Fibroblast of villous mesenchyme (primary cell): Measurements from ENCODE around the gene CACNA2D2. TPM values are rescaled to one million over a fixed set of nuclear protein-coding genes. Genes with fewer than 3 reads are reported as not detected.

Source experiments
- DNase-seq: peaks from one replicate; pipeline ENCODE4 v3.0.0-alpha.2; 2010; ENCODE audit warnings: low read depth
- H3K4me3 ChIP-seq: 2 replicates; pipeline ENCODE4 v1.5.1; 2011; ENCODE audit warnings: low read depth, mild to moderate bottlenecking, low read length
- CTCF ChIP-seq: IDR thresholded peaks from 2 replicates; pipeline ENCODE4 v1.5.1; 2012; ENCODE audit warnings: low read depth, mild to moderate bottlenecking, low read length; ENCODE audit not compliant: insufficient read depth
- total RNA-seq: library from RNA; depleted of rRNA; stranded (reverse); fragments of >200 nt; gene quantifications from 2 replicates; pipeline ENCODE4 v1.2.3, GENCODE V29; 2012

CACNA2D2 gene
- total RNA-seq, 1 donor = not detected

GRCh38 chr3:50450209-50450921 lies 53.1 kb downstream of the CACNA2D2 start:
- DNase-seq = peak; percentile 12
- TF ChIP-seq CTCF = no peak
- no peak overlapping the region for H3K4me3 ChIP-seq

DNA sequence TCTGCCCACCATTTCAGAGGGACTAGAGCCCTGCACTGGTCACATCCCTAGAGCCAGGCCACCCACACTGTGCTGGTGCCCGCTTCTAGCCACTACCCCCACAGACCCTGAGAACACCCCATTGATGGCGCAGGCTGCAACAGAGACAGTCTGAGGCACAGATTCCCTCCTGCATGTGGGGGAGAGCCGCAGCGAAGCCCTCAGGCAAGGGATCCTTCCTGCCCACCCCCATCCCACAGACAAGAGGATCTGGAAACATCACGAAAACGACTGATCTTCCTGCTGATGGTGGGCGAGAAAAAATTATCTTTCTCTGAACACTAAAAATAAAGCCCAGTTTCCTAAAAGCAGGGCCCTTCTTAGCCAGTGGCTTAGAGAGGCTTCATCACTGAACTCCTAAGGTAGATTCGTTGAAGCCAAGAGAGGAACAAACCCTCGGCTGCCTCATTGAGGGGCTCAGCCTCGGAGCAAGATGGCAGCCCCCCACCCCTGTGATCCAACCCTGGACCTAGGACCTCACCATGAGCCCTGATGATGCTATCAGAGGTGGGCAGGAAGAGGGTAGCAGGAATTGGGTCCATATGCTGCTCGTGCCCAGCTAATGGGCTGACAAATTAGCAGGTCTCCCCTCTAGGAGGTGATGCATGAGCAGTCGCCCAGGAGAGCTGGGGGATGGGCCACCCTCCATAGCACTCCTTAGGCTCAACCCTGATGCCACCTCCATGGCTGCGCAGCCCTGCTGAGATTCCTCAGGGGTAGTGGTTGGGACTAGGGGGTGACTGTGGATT lies 54.5 kb downstream of the CACNA2D2 start:
- no peak overlapping the region for H3K4me3 ChIP-seq
- TF ChIP-seq CTCF = no peak
- no peak for DNase-seq

DNA sequence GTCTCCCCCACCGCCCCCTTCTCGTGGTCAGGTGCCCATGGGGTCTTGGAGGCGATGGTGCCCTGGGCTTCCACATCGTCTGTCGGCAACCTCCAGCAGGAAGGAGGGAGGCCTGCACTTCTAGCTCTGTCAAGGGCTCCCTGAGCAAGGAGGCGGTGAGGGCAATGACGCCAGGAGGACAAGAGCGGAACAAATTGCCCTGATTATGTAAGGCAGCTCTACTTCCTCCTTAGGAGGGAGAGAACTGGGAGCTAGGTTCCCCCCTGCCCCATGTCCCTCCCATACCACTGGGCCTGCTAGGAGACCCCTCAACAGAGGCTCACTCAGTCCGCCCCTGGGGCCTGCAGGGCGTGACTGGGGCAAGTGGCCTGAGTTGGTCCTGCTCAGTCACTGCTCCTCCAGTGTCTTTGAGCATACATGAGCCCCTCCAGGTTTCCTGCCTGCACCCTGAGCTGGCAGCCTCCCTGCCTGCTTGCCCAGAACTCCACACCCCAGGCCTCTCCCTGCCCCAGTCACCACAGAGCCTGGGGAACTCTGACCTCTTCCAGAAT lies 56.1 kb downstream of the CACNA2D2 start:
- no peak for DNase-seq
- no peak overlapping the region for H3K4me3 ChIP-seq
- no peak for TF ChIP-seq CTCF

DNA sequence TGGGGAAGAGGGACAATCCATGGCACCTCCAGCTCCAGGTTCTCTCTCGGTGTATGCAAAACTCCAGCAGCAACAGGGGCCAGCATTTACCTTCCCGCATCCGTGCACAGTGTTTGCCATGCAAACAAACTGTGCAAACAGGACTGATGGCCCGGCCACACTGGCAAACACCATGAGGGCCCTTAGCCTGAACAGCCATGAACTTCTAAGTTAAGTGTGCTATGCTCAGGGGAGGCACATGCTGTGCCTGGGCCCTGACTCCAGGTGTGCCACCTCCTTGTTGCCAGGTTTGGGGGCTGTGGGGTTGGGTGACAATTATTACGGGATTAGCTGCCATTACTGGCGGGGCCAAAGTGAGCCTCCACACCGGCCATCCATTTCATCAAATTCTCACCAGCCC lies 57.5 kb downstream of the CACNA2D2 start:
- no peak for DNase-seq
- TF ChIP-seq CTCF = no peak
- no peak overlapping the region for H3K4me3 ChIP-seq

GRCh38 chr3:50444782-50445181 lies 58.7 kb downstream of the CACNA2D2 start:
- DNase-seq = no peak
- TF ChIP-seq CTCF = no peak
- no peak overlapping the region for H3K4me3 ChIP-seq

GRCh38 chr3:50444213-50444612 lies 59.2 kb downstream of the CACNA2D2 start:
- DNase-seq = no peak
- no peak overlapping the region for H3K4me3 ChIP-seq
- TF ChIP-seq CTCF = no peak
